Parathyroid adenoma (tissue), 2 donors: ENCODE data around the gene NGF.

ENCODE experiments used
- H2AFZ ChIP-seq: fragments of 300-600 bp; sonication (generic); one replicate; pipeline ENCODE4 v1.7.0; 2017; ENCODE audit warnings: antibody characterized with exemption, mild to moderate bottlenecking
- H3K27ac ChIP-seq: fragments of 300-600 bp; sonication (generic); one replicate; pipeline ENCODE4 v1.7.0; 2017
- H3K27me3 ChIP-seq: fragments of 300-600 bp; sonication (generic); one replicate; pipeline ENCODE4 v1.7.0; 2017; ENCODE audit warnings: low read length; ENCODE audit not compliant: control insufficient read depth, insufficient read depth
- H3K36me3 ChIP-seq: fragments of 300-600 bp; sonication (generic); one replicate; pipeline ENCODE4 v1.7.0; 2017; ENCODE audit warnings: low read length; ENCODE audit not compliant: control insufficient read depth, insufficient read depth
- H3K4me1 ChIP-seq: fragments of 300-600 bp; sonication (generic); one replicate; pipeline ENCODE4 v1.7.0; 2017; ENCODE audit warnings: control low read depth
- H3K4me2 ChIP-seq: fragments of 300-600 bp; sonication (generic); one replicate; pipeline ENCODE4 v1.7.0; 2017; ENCODE audit warnings: low read length
- H3K4me3 ChIP-seq: fragments of 300-600 bp; sonication (generic); one replicate; pipeline ENCODE4 v1.7.0; 2017; ENCODE audit warnings: low read depth, low read length
- H3K79me2 ChIP-seq: fragments of 300-600 bp; sonication (generic); one replicate; pipeline ENCODE4 v1.7.0; 2017; ENCODE audit warnings: control low read depth
- H3K9ac ChIP-seq: fragments of 300-600 bp; sonication (generic); one replicate; pipeline ENCODE4 v1.7.0; 2017; ENCODE audit warnings: mild to moderate bottlenecking
- H3K9me3 ChIP-seq: fragments of 300-600 bp; sonication (generic); one replicate; pipeline ENCODE4 v1.7.0; 2017; ENCODE audit warnings: low read length; ENCODE audit not compliant: control insufficient read depth
- CTCF ChIP-seq: fragments of 300-600 bp; sonication (generic); IDR thresholded peaks from one replicate; pipeline ENCODE4 v1.7.0; 2017; ENCODE audit warnings: antibody characterized with exemption, mild to moderate bottlenecking
- donor health status: primary hyperparathyroidism.

The NGF gene

DNA sequence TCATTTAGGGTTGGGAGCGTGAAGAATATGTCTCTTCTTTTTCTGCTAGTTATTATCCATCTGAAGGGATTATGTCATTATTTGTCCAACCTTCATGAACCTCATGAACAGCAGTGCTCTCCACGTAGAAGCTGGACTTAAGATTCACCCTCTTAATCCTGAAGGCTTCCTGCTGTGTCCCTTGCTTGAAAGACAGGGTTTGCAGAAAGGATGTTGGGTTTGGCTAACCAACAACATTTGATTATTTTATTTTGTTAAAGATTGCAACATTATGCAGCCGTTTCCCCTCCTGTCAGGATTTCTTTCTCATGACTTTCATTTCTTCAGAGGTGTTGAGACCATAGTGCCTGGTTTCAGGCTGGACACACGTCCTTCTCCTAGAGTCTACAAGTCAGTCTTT is 75.2 kb downstream of the NGF start:
- no peaks in the 10 kb centered on the region for H3K4me1 ChIP-seq
- H3K4me2 ChIP-seq: no peak overlapping the region
- H3K4me3 ChIP-seq: no peak overlapping the region
- H2AFZ ChIP-seq: no peak overlapping the region
- H3K79me2 ChIP-seq: no peaks in the 10 kb centered on the region
- H3K36me3 ChIP-seq: no peaks in the 10 kb centered on the region
- no peaks in the 10 kb centered on the region for H3K9me3 ChIP-seq
- no peak overlapping the region for H3K27ac ChIP-seq
- TF ChIP-seq CTCF: no peak
- H3K27me3 ChIP-seq: no peaks in the 10 kb centered on the region
- H3K9ac ChIP-seq: no peak overlapping the region

- no peak for TF ChIP-seq CTCF
- Histone ChIP-seq H3K4me1 (no peaks in the 10 kb centered on the region), H3K4me2 (no peak overlapping the region)
Measured at GRCh38 chr1:115261496-115261895, 76.6 kb downstream of the NGF start.

GRCh38 chr1:115258302-115258866 is 79.7 kb downstream of the NGF start:
- Histone ChIP-seq H3K9me3 (no peaks in the 10 kb centered on the region), H3K4me1 (no peaks in the 10 kb centered on the region), H3K79me2 (no peaks in the 10 kb centered on the region), H3K27me3 (no peaks in the 10 kb centered on the region), H3K4me2 (no peak overlapping the region), H3K36me3 (no peaks in the 10 kb centered on the region), H3K4me3 (no peak overlapping the region), H2AFZ (no peak overlapping the region), H3K27ac (no peak overlapping the region), H3K9ac (no peak overlapping the region)
- TF ChIP-seq CTCF: no peak

More at GRCh38 chr1:115261496-115261895, 76.6 kb downstream of the NGF start:
- Histone ChIP-seq H3K9me3 (no peaks in the 10 kb centered on the region), H3K4me3 (no peak overlapping the region), H2AFZ (no peak overlapping the region), H3K27me3 (no peaks in the 10 kb centered on the region), H3K27ac (no peak overlapping the region), H3K36me3 (no peaks in the 10 kb centered on the region), H3K9ac (no peak overlapping the region), H3K79me2 (no peaks in the 10 kb centered on the region)

GRCh38 chr1:115257591-115257990 is 80.5 kb downstream of the NGF start:
- Histone ChIP-seq H3K36me3 (no peaks in the 10 kb centered on the region), H3K27me3 (no peaks in the 10 kb centered on the region)
- no peak for TF ChIP-seq CTCF

GRCh38 chr1:115255154-115255553 is 82.9 kb downstream of the NGF start:
- Histone ChIP-seq H3K27me3 (no peaks in the 10 kb centered on the region), H3K27ac (no peak overlapping the region), H3K9ac (no peak overlapping the region), H3K4me3 (no peak overlapping the region), H3K9me3 (no peaks in the 10 kb centered on the region), H3K36me3 (no peaks in the 10 kb centered on the region), H3K4me1 (no peaks in the 10 kb centered on the region), H3K79me2 (no peaks in the 10 kb centered on the region), H2AFZ (no peak overlapping the region), H3K4me2 (no peak overlapping the region)
- TF ChIP-seq CTCF: no peak

More at GRCh38 chr1:115257591-115257990, 80.5 kb downstream of the NGF start:
- H3K27ac ChIP-seq: no peak overlapping the region
- H3K9ac ChIP-seq: no peak overlapping the region
- H3K4me2 ChIP-seq: no peak overlapping the region
- no peaks in the 10 kb centered on the region for H3K4me1 ChIP-seq
- no peaks in the 10 kb centered on the region for H3K79me2 ChIP-seq
- no peak overlapping the region for H2AFZ ChIP-seq
- no peak overlapping the region for H3K4me3 ChIP-seq
- no peaks in the 10 kb centered on the region for H3K9me3 ChIP-seq
